Measurements from ENCODE around the gene PROC.

PROC gene

GRCh38 chr2:127463155-127463991 is 45.1 kb downstream of the PROC start:
- Histone ChIP-seq H3K27ac (ENCODE audit: extremely low read depth, low read depth, low read length) (no peak overlapping the region), H3K9me3 (ENCODE audit: control insufficient read depth, insufficient read depth, low read depth, low read length) (no peaks in the 10 kb centered on the region), H3K4me3 (ENCODE audit: low read depth, low read length) (no peak overlapping the region), H3K4me1 (ENCODE audit: control insufficient read depth, insufficient read depth, low read length) (no peaks in the 10 kb centered on the region), H3K36me3 (ENCODE audit: control insufficient read depth in 2 of 2, insufficient read depth in 1 of 2, low read length in 2 of 2) (peaks cover 3 to 6% of the 10 kb centered on the region in 2 experiments; a peak in 2 of 3 replicates)
- ChIA-PET POLR2A (no interaction called here), CTCF (interaction anchor here (0.6 to 0.7 kb wide), 2 partner anchors 9 to 820 kb away, joined by 3 to 4 read pairs; no protein-coding TSS in a partner anchor)
- no peak for TF ChIP-seq ZNF292 (tag by site-specific recombination; IDR thresholded peaks at IDR 0.05; ENCODE audit: borderline replicate concordance, low read depth)
- no peak for TF ChIP-seq ZNF174 (tag by site-specific recombination; IDR thresholded peaks at IDR 0.05)

GRCh38 chr2:127464470-127465257 is 46.4 kb downstream of the PROC start:
- ChIA-PET CTCF (interaction anchor here (0.7 to 1.4 kb wide), 2 partner anchors 11 to 15 kb away, joined by 3 to 4 read pairs; no protein-coding TSS in a partner anchor), POLR2A (no interaction called here)
- H3K27ac ChIP-seq (ENCODE audit: extremely low read depth, low read depth, low read length) = no peak overlapping the region
- H3K9me3 ChIP-seq (ENCODE audit: control insufficient read depth, insufficient read depth, low read depth, low read length) = no peaks in the 10 kb centered on the region
- TF ChIP-seq ZFHX2 (tag by site-specific recombination; conservative IDR thresholded peaks at IDR 0.05) (peak; percentile 65), EGR2 (tag by site-specific recombination; IDR thresholded peaks at IDR 0.05; ENCODE audit: low read depth) (peak; percentile 67; the same call in 1 of the 2 replicates), ZNF366 (tag by site-specific recombination; conservative IDR thresholded peaks at IDR 0.05) (no peak)
- peaks cover 5 to 11% of the 10 kb centered on the region in 2 experiments; a peak in 2 of 3 replicates for H3K36me3 ChIP-seq (ENCODE audit: control insufficient read depth in 2 of 2, insufficient read depth in 1 of 2, low read length in 2 of 2)
- H3K4me3 ChIP-seq (ENCODE audit: low read depth, low read length) = no peak overlapping the region
- no peaks in the 10 kb centered on the region for H3K4me1 ChIP-seq (ENCODE audit: control insufficient read depth, insufficient read depth, low read length)

GRCh38 chr2:127465258-127465657 is 47.0 kb downstream of the PROC start:
- CTCF ChIA-PET = interaction anchor here (0.7 to 1.4 kb wide), 2 partner anchors 10 to 14 kb away, joined by 3 to 4 read pairs; no protein-coding TSS in a partner anchor
- Histone ChIP-seq H3K9me3 (ENCODE audit: control insufficient read depth, insufficient read depth, low read depth, low read length) (no peaks in the 10 kb centered on the region), H3K4me3 (ENCODE audit: low read depth, low read length) (no peak overlapping the region), H3K4me1 (ENCODE audit: control insufficient read depth, insufficient read depth, low read length) (no peaks in the 10 kb centered on the region), H3K27ac (ENCODE audit: extremely low read depth, low read depth, low read length) (no peak overlapping the region), H3K36me3 (ENCODE audit: control insufficient read depth in 2 of 2, insufficient read depth in 1 of 2, low read length in 2 of 2) (peaks cover 5 to 16% of the 10 kb centered on the region in 2 experiments; a peak in 2 of 3 replicates)
- POLR2A ChIA-PET = no interaction called here
- no peak for TF ChIP-seq ATF2 (tag by site-specific recombination; IDR thresholded peaks at IDR 0.05; ENCODE audit: low read depth)
- TF ChIP-seq ZFP69B (tag by site-specific recombination; IDR thresholded peaks at IDR 0.05) = no peak
- no peak for TF ChIP-seq SALL2 (tag by site-specific recombination; IDR thresholded peaks at IDR 0.05; ENCODE audit: borderline replicate concordance)
- TF ChIP-seq ZBTB11 (tag by site-specific recombination; conservative IDR thresholded peaks at IDR 0.05; ENCODE audit: low read depth) = no peak
- TF ChIP-seq EGR2 (tag by site-specific recombination; IDR thresholded peaks at IDR 0.05; ENCODE audit: low read depth) = peak; percentile 44; the same call in 1 of the 2 replicates
- TF ChIP-seq TCF7L2 (IDR thresholded peaks at IDR 0.05; ENCODE audit: borderline replicate concordance, low read depth, low read length) = no peak
- no peak for TF ChIP-seq ZNF585B (tag by site-specific recombination; IDR thresholded peaks at IDR 0.05)
- peak; percentile 39; the same call in 1 of the 2 replicates for TF ChIP-seq ZFHX2 (tag by site-specific recombination; conservative IDR thresholded peaks at IDR 0.05)
- TF ChIP-seq ZNF26 (tag by site-specific recombination; IDR thresholded peaks at IDR 0.05) = no peak

Data from HEK293 (cell line).